ENCODE measurements around the gene FAM170B. TPM values are rescaled to one million over a fixed set of nuclear protein-coding genes. Genes with fewer than 3 reads are reported as not detected.

The FAM170B gene
- total RNA-seq: under 1 TPM in 1 of 6 donors, not detected in 5; 0.24 TPM

- DNase-seq: no peak
- H3K36me3 ChIP-seq: no peaks in the 10 kb centered on the region
- ATAC-seq (ENCODE audit: low FRiP score in 2 of 2): no peak
- no peak for TF ChIP-seq CTCF (IDR thresholded peaks at IDR 0.05)
- TF ChIP-seq POLR2A (IDR thresholded peaks at IDR 0.05): no peak
- TF ChIP-seq EP300 (IDR thresholded peaks at IDR 0.05): no peak
- TF ChIP-seq POLR2AphosphoS5 (IDR thresholded peaks at IDR 0.05): no peak
- 90% methylated on average over 2 to 5 of the region's 5 CpGs for WGBS, 2 donors
- no peaks in the 10 kb centered on the region for H3K9me3 ChIP-seq
- H3K27ac ChIP-seq: peak within 1 kb of the TSS in 1 of 4 donors; percentile 62
- H3K4me3 ChIP-seq: no peak within 1 kb of the TSS
- H3K4me1 ChIP-seq: peaks cover 0 to 12% (median 2%) of the 10 kb centered on the region in 4 donors
- H3K27me3 ChIP-seq: no peaks in the 10 kb centered on the region
Observed at GRCh38 chr10:49133706-49134248, at the start of gene FAM170B. TSS of gene FAM170B (minus strand) at chr10:49134021. CDS start at chr10:49133918, 103 bp downstream.

- no peak overlapping the region for H3K27ac ChIP-seq
- peaks cover 21 to 40% (median 29%) of the 10 kb centered on the region in 4 donors for H3K4me1 ChIP-seq
- ATAC-seq (ENCODE audit: low FRiP score in 2 of 2): no peak
- WGBS, 2 donors: 91 to 92% methylated on average over 4 of the region's 4 CpGs
- H3K36me3 ChIP-seq: no peaks in the 10 kb centered on the region
- no peaks in the 10 kb centered on the region for H3K9me3 ChIP-seq
- TF ChIP-seq POLR2AphosphoS5 (IDR thresholded peaks at IDR 0.05) (no peak), POLR2A (IDR thresholded peaks at IDR 0.05) (no peak), EP300 (IDR thresholded peaks at IDR 0.05) (no peak), CTCF (IDR thresholded peaks at IDR 0.05) (no peak)
- DNase-seq: no peak
- H3K27me3 ChIP-seq: no peaks in the 10 kb centered on the region
- no peak overlapping the region for H3K4me3 ChIP-seq
Observed at GRCh38 chr10:49182776-49183175, 49.0 kb upstream of the FAM170B start.

GRCh38 chr10:49180444-49180860 is 46.6 kb upstream of the FAM170B start:
- ATAC-seq (ENCODE audit: low FRiP score in 2 of 2) (no peak), DNase-seq (no peak)
- Histone ChIP-seq H3K27ac (no peak overlapping the region), H3K4me3 (no peak overlapping the region), H3K9me3 (no peaks in the 10 kb centered on the region), H3K36me3 (no peaks in the 10 kb centered on the region), H3K4me1 (peaks cover 22 to 35% (median 32%) of the 10 kb centered on the region in 4 donors), H3K27me3 (no peaks in the 10 kb centered on the region)
- no peak for TF ChIP-seq EP300 (IDR thresholded peaks at IDR 0.05)
- no peak for TF ChIP-seq POLR2A (IDR thresholded peaks at IDR 0.05)
- no peak for TF ChIP-seq POLR2AphosphoS5 (IDR thresholded peaks at IDR 0.05)
- no peak for TF ChIP-seq CTCF (IDR thresholded peaks at IDR 0.05)
- WGBS, 2 donors: 37 to 41% methylated on average over 3 of the region's 3 CpGs

- no peak overlapping the region for H3K4me3 ChIP-seq
- H3K27me3 ChIP-seq: no peaks in the 10 kb centered on the region
- H3K4me1 ChIP-seq: peaks cover 21 to 29% (median 29%) of the 10 kb centered on the region in 4 donors
- ATAC-seq (ENCODE audit: low FRiP score in 2 of 2): no peak
- H3K36me3 ChIP-seq: no peaks in the 10 kb centered on the region
- no peak for DNase-seq
- TF ChIP-seq POLR2AphosphoS5 (IDR thresholded peaks at IDR 0.05) (no peak), CTCF (IDR thresholded peaks at IDR 0.05) (no peak), POLR2A (IDR thresholded peaks at IDR 0.05) (no peak), EP300 (IDR thresholded peaks at IDR 0.05) (no peak)
- 82 to 85% methylated on average over 4 to 10 of the region's 10 CpGs for WGBS, 2 donors
- H3K9me3 ChIP-seq: no peaks in the 10 kb centered on the region
- no peak overlapping the region for H3K27ac ChIP-seq
Observed at GRCh38 chr10:49179699-49180443, 46.0 kb upstream of the FAM170B start.
